H1 (cell line): ENCODE data around the gene GLTPD2. TPM values are rescaled to one million over a fixed set of nuclear protein-coding genes. Genes with fewer than 3 reads are reported as not detected.

ENCODE experiments used
- CTCF ChIA-PET: fragments of 300-600 bp; sonication (Branson Sonifier 250); formaldehyde crosslinking; loops from one replicate; lab custom pipeline; 2021; ENCODE audit not compliant: partially characterized antibody; lab: Charles Lee
- POLR2A ChIA-PET: fragments of 300-600 bp; sonication (Branson Sonifier 250); formaldehyde crosslinking; loops from one replicate; lab custom pipeline; 2021; ENCODE audit warnings: inconsistent platforms; ENCODE audit not compliant: partially characterized antibody; lab: Charles Lee
- DNase-seq, 2 experiments: peaks; one replicate each; pipeline versions ENCODE4 v3.0.0 to v3.0.0-alpha.2; 2010 to 2022; ENCODE audit warnings: low spot score in 2 of 2, low read depth in 1 of 2, mixed read lengths in 1 of 2
- FAIRE-seq: peaks from 2 replicates; lab custom pipeline; 2011; peaks lifted over from hg19 to GRCh38; lab: Jason Lieb, UNC
- H2AFZ ChIP-seq: 2 replicates; pipeline ENCODE4 v1.8.1; 2012; ENCODE audit warnings: low read length, inconsistent platforms
- H2AK5ac ChIP-seq: 2 replicates; pipeline ENCODE4 v1.6.1; 2013; ENCODE audit warnings: low read depth, low read length
- H2BK120ac ChIP-seq: replicated peaks from 2 replicates; pipeline ENCODE3; 2013; ENCODE audit warnings: low read depth, low read length, inconsistent platforms
- H2BK12ac ChIP-seq: 2 replicates; pipeline ENCODE4 v1.6.1; 2013; ENCODE audit warnings: low read depth, low read length
- H2BK15ac ChIP-seq: 2 replicates; pipeline ENCODE4 v1.6.1; 2013; ENCODE audit warnings: low read length
- H2BK20ac ChIP-seq: 2 replicates; pipeline ENCODE4 v1.6.1; 2013; ENCODE audit warnings: low read length
- H2BK5ac ChIP-seq: 2 replicates; pipeline ENCODE4 v1.6.1; 2013; ENCODE audit warnings: low read depth, low read length
- H3K14ac ChIP-seq: 2 replicates; pipeline ENCODE4 v1.6.1; 2013; ENCODE audit warnings: inconsistent platforms; ENCODE audit not compliant: insufficient read length
- H3K18ac ChIP-seq: 2 replicates; pipeline ENCODE4 v1.6.1; 2013; ENCODE audit warnings: low read length; ENCODE audit errors: extremely low read depth
- H3K23ac ChIP-seq: 2 replicates; pipeline ENCODE4 v1.6.1; 2013; ENCODE audit warnings: inconsistent platforms; ENCODE audit not compliant: insufficient read length
- H3K23me2 ChIP-seq: 2 replicates; pipeline ENCODE4 v1.6.1; 2013; ENCODE audit warnings: low read depth, low read length
- H3K27ac ChIP-seq: 2 replicates; pipeline ENCODE4 v1.6.1; 2011; ENCODE audit warnings: low read depth, low read length, inconsistent platforms
- H3K27me3 ChIP-seq, 4 experiments: replicated peaks in 1 of 4; 1 replicate in 1 of 4; 2 replicates in 3 of 4; pipeline versions ENCODE4 v1.6.1 to v1.8.1; 2011 to 2013; ENCODE audit warnings: low read length in 3 of 4, mild to moderate bottlenecking in 3 of 4, inconsistent platforms in 2 of 4, mixed read lengths in 2 of 4, moderate library complexity in 1 of 4; ENCODE audit not compliant: control insufficient read depth in 3 of 4, insufficient read depth in 3 of 4; ENCODE audit errors: extremely low read depth in 1 of 4
- H3K36me3 ChIP-seq, 4 experiments: 2 replicates each; pipeline versions ENCODE4 v1.6.1 to v1.8.1; 2011 to 2013; ENCODE audit warnings: mild to moderate bottlenecking in 4 of 4, low read length in 3 of 4, moderate library complexity in 2 of 4, control low read depth in 1 of 4, inconsistent platforms in 1 of 4; ENCODE audit not compliant: insufficient read depth in 4 of 4, control insufficient read depth in 2 of 4
- H3K4ac ChIP-seq: replicated peaks from 2 replicates; pipeline ENCODE3; 2013; ENCODE audit warnings: low read length, low read depth, mixed read lengths, inconsistent platforms; ENCODE audit not compliant: insufficient read length
- H3K4me1 ChIP-seq, 4 experiments: replicated peaks in 1 of 4; 1 replicate in 1 of 4; 2 replicates in 3 of 4; pipeline versions ENCODE4 v1.6.1 to v1.8.1; 2011 to 2013; ENCODE audit warnings: low read length in 3 of 4, inconsistent platforms in 2 of 4, mixed read lengths in 1 of 4; ENCODE audit not compliant: insufficient read depth in 4 of 4, control insufficient read depth in 3 of 4
- H3K4me2 ChIP-seq, 2 experiments: 2 replicates each; pipeline versions ENCODE4 v1.6.1 to v1.8.1; 2011 to 2013; ENCODE audit warnings: low read depth in 2 of 2, low read length in 2 of 2, control low read depth in 1 of 2, inconsistent platforms in 1 of 2, mild to moderate bottlenecking in 1 of 2; ENCODE audit not compliant: insufficient read depth in 1 of 2
- H3K4me3 ChIP-seq, 4 experiments: fragments of 200-600, 300-600 bp in 1 of 4; sonication (generic), shearing (Covaris generic), sonication (Bioruptor Twin) in 1 of 4; 2 replicates each; pipeline versions ENCODE4 v1.5.1 to v1.8.1; 2011 to 2016; ENCODE audit warnings: low read length in 4 of 4, low read depth in 3 of 4, control low read depth in 2 of 4, inconsistent platforms in 2 of 4, mild to moderate bottlenecking in 2 of 4, mixed read lengths in 1 of 4, moderate library complexity in 1 of 4; ENCODE audit not compliant: insufficient read depth in 2 of 4; ENCODE audit errors: extremely low read depth in 1 of 4
- H3K56ac ChIP-seq: replicated peaks from 2 replicates; pipeline ENCODE3; 2013; ENCODE audit warnings: low read depth, mild to moderate bottlenecking, mixed read lengths, low read length, inconsistent platforms; ENCODE audit not compliant: insufficient read length
- H3K79me1 ChIP-seq: 2 replicates; pipeline ENCODE4 v1.6.1; 2013; ENCODE audit warnings: low read depth, low read length, control low read depth
- H3K79me2 ChIP-seq, 2 experiments: 2 replicates each; pipeline versions ENCODE4 v1.6.1 to v1.8.1; 2012 to 2013; ENCODE audit warnings: low read length in 2 of 2, mild to moderate bottlenecking in 2 of 2, inconsistent platforms in 1 of 2; ENCODE audit not compliant: insufficient read depth in 2 of 2, control insufficient read depth in 1 of 2
- H3K9ac ChIP-seq, 4 experiments: replicated peaks in 1 of 4; 1 replicate in 1 of 4; 2 replicates in 3 of 4; pipeline versions ENCODE4 v1.6.1 to v1.8.1; 2011 to 2013; ENCODE audit warnings: low read depth in 3 of 4, low read length in 3 of 4, control low read depth in 2 of 4, mild to moderate bottlenecking in 2 of 4, moderate library complexity in 2 of 4, inconsistent platforms in 1 of 4; ENCODE audit errors: extremely low read depth in 1 of 4
- H3K9me3 ChIP-seq, 2 experiments: 2 replicates each; pipeline versions ENCODE4 v1.6.1 to v1.8.1; 2012 to 2013; ENCODE audit warnings: mild to moderate bottlenecking in 2 of 2, moderate library complexity in 2 of 2, control low read depth in 1 of 2, inconsistent platforms in 1 of 2, low read depth in 1 of 2, low read length in 1 of 2, mixed read lengths in 1 of 2; ENCODE audit not compliant: insufficient read depth in 2 of 2
- H4K20me1 ChIP-seq, 2 experiments: replicated peaks in 1 of 2; 2 replicates each; pipeline versions ENCODE3 to v1.8.1; 2011 to 2013; ENCODE audit warnings: inconsistent platforms in 2 of 2, low read length in 2 of 2, mild to moderate bottlenecking in 1 of 2; ENCODE audit not compliant: insufficient read depth in 2 of 2, control insufficient read depth in 1 of 2
- H4K5ac ChIP-seq: 2 replicates; pipeline ENCODE4 v1.6.1; 2013; ENCODE audit warnings: low read length, low read depth, mixed read lengths, inconsistent platforms; ENCODE audit not compliant: insufficient read length
- H4K8ac ChIP-seq: 2 replicates; pipeline ENCODE4 v1.8.0; 2013; ENCODE audit warnings: mild to moderate bottlenecking, moderate library complexity, low read length, inconsistent platforms; ENCODE audit not compliant: insufficient read depth; ENCODE audit errors: extremely low read depth
- H4K91ac ChIP-seq: replicated peaks from 2 replicates; pipeline ENCODE3; 2013; ENCODE audit warnings: low read length, mixed read lengths, inconsistent platforms; ENCODE audit not compliant: insufficient read length
- BACH1 ChIP-seq: IDR thresholded peaks from 2 replicates; pipeline ENCODE4 v1.6.1; 2012; ENCODE audit warnings: low read length, improper control_type of control experiment
- SIRT6 ChIP-seq: IDR thresholded peaks from one replicate; pipeline ENCODE4 v1.7.1; 2012; ENCODE audit warnings: low read length, inconsistent platforms
- WGBS, 2 experiments: shearing (Covaris generic) in 1 of 2; methylation state at CpG; one replicate each; pipeline versions ENCODE4 v1.1.6 to v1.1.7; 2013 to 2015; ENCODE audit warnings: low lambda C conversion rate in 2 of 2, mixed read lengths in 2 of 2, inconsistent platforms in 1 of 2, low coverage in 1 of 2, missing lambda C conversion rate in 1 of 2; ENCODE audit not compliant: insufficient replicate concordance in 2 of 2, insufficient coverage in 1 of 2, insufficient read length in 1 of 2; ENCODE audit errors: extremely low coverage in 1 of 2, missing lambda C conversion rate in 1 of 2; 5-methylcytosine and 5-hydroxymethylcytosine counted together
- polyA plus RNA-seq, 7 experiments: library from polyadenylated mRNA; depleted of rRNA in 3 of 7; stranded (reverse) in 5 of 7; unstranded in 2 of 7; fragments of >200 nt in 5 of 7; fragments of 200-250 nt in 2 of 7; gene quantifications; 1 replicate in 5 of 7; 2 replicates in 1 of 7; 4 replicates in 1 of 7; pipeline versions ENCODE4 v1.2.1 to v1.2.3, GENCODE V29; 2011 to 2013; ENCODE audit warnings: missing spikeins in 2 of 7, mixed read lengths in 2 of 7
- total RNA-seq: library from RNA; stranded (reverse); fragmentation: NEBNext Ultra II Directional; extraction: Animal tissue kit (Norgen Biotek cat#: 25700); gene quantifications from 2 replicates; pipeline ENCODE4 v1.2.1, GENCODE V29; 2021

The GLTPD2 gene
- total and polyA plus RNA-seq, 2 of the 8 experiments (the other 6 are each of a cell fraction or from before 2014, with no cell fraction given), result not detected

GRCh38 chr17:4750606-4751005, 38.2 kb upstream of the GLTPD2 start:
- no peaks in the 10 kb centered on the region for H3K36me3 ChIP-seq
- TF ChIP-seq SIRT6, result no peak
- TF ChIP-seq BACH1, result no peak
- H4K8ac ChIP-seq, result no peak overlapping the region

More at GRCh38 chr17:4750606-4751005, 38.2 kb upstream of the GLTPD2 start:
- Histone ChIP-seq H3K23me2 (peaks cover 2% of the 10 kb centered on the region; the same call in 1 of the 2 replicates), H3K4me2 (no peak overlapping the region), H4K91ac (no peak overlapping the region), H3K4me1 (peaks cover 0 to 3% (median under 1%) of the 10 kb centered on the region in 4 experiments; a peak in 1 of 7 replicates), H3K14ac (no peak overlapping the region), H3K9me3 (no peaks in the 10 kb centered on the region), H3K4me3 (no peak overlapping the region), H3K27me3 (no peaks in the 10 kb centered on the region; a peak in 1 of 7 replicates), H3K9ac (no peak overlapping the region), H4K5ac (no peak overlapping the region), H2BK5ac (no peak overlapping the region), H2AK5ac (no peak overlapping the region), H2BK120ac (no peak overlapping the region), H3K27ac (no peak overlapping the region), H3K79me1 (no peaks in the 10 kb centered on the region), H3K56ac (no peak overlapping the region), H2BK20ac (no peak overlapping the region), H4K20me1 (no peaks in the 10 kb centered on the region), H3K4ac (no peak overlapping the region), H2AFZ (no peak overlapping the region), H3K18ac (no peak overlapping the region), H2BK12ac (no peak overlapping the region), H3K23ac (no peak overlapping the region), H2BK15ac (no peak overlapping the region), H3K79me2 (no peaks in the 10 kb centered on the region)
- WGBS, 2 experiments, result 62% methylated on average over 3 of the region's 3 CpGs; no CpG with 5 or more reads in 1 of the 2 experiments
- POLR2A ChIA-PET, result no interaction called here
- CTCF ChIA-PET, result no interaction called here
- no peak for DNase-seq
- no peak for FAIRE-seq
